Esophagus squamous epithelium (tissue), 5 donors: ENCODE measurements around the gene ADAMTSL3. TPM values are rescaled to one million over a fixed set of nuclear protein-coding genes. Genes with fewer than 3 reads are reported as not detected.

Experiments
- DNase-seq: peaks from one replicate; lab custom pipeline; 2025; lab: John Stamatoyannopoulos, UW
- H3K27ac ChIP-seq, 4 donors: fragments of 200-600 bp; sonication (generic); one replicate each; pipeline ENCODE4 v1.5.1; 2016 to 2019; ENCODE audit warnings: mild to moderate bottlenecking in 1 of 4
- H3K27me3 ChIP-seq, 4 donors: fragments of 200-600 bp; sonication (generic); 1 replicate in 3 of 4; 2 replicates in 1 of 4; pipeline versions ENCODE4 v1.5.1 to v1.6.0; 2017 to 2021; ENCODE audit warnings: antibody characterized with exemption in 1 of 4
- H3K36me3 ChIP-seq, 3 donors: fragments of 200-600 bp; sonication (generic); one replicate each; pipeline ENCODE4 v1.5.1; 2016 to 2019
- H3K4me1 ChIP-seq, 3 donors: fragments of 200-600 bp; sonication (generic); one replicate each; pipeline ENCODE4 v1.5.1; 2017 to 2019
- H3K4me3 ChIP-seq, 4 donors: fragments of 200-600 bp; sonication (generic); 1 replicate in 3 of 4; 2 replicates in 1 of 4; pipeline ENCODE4 v1.5.1; 2016 to 2019; ENCODE audit warnings: mild to moderate bottlenecking in 2 of 4, moderate library complexity in 1 of 4
- H3K9me3 ChIP-seq, 3 donors: fragments of 200-600 bp; sonication (generic); one replicate each; pipeline ENCODE4 v1.5.1; 2016 to 2019
- CTCF ChIP-seq, 6 experiments: fragments of 450-650 bp in 4 of 6; fragments of 200-600 bp in 2 of 6; sonication (generic) in 2 of 6; IDR thresholded peaks; one replicate each; pipeline ENCODE4 v1.5.1; 2016 to 2019; ENCODE audit warnings: antibody characterized with exemption in 6 of 6, mild to moderate bottlenecking in 4 of 6, moderate library complexity in 4 of 6
- POLR2A ChIP-seq, 4 donors: fragments of 450-650 bp; IDR thresholded peaks; one replicate each; pipeline ENCODE4 v1.6.1; 2017; ENCODE audit warnings: antibody characterized with exemption in 4 of 4, mild to moderate bottlenecking in 4 of 4, moderate library complexity in 3 of 4
- WGBS, 2 donors: methylation state at CpG; one replicate each; pipeline ENCODE4 v1.1.5; 2018; 5-methylcytosine and 5-hydroxymethylcytosine counted together
- intact Hi-C: fragments of 100-400 bp; cut with DNase I; formaldehyde crosslinking; loops from one replicate; pipeline ENCODE4 v1.15.0; 2022
- total RNA-seq, 4 donors: library from RNA; depleted of rRNA; stranded (reverse); fragments of >200 nt; gene quantifications; one replicate each; pipeline ENCODE4 v1.1.0, GENCODE V29; 2016
- donor health status: DM: yes; HTN: yes; CAD: no.

The ADAMTSL3 gene
- total RNA-seq, 4 donors from 2014 or later = 0.11 to 3.2 (median 0.79) TPM

GRCh38 chr15:83926116-83926515 lies 272.2 kb downstream of the ADAMTSL3 start:
- intact Hi-C loops = no loop called here
- 20 to 27% methylated on average over 1 of the region's 1 CpG for WGBS, 2 donors
- no peak overlapping the region for H3K27ac ChIP-seq
- H3K27me3 ChIP-seq = no peaks in the 10 kb centered on the region
- H3K4me3 ChIP-seq = no peak overlapping the region
- no peaks in the 10 kb centered on the region for H3K36me3 ChIP-seq
- no peak for DNase-seq
- H3K4me1 ChIP-seq = no peaks in the 10 kb centered on the region
- H3K9me3 ChIP-seq = no peaks in the 10 kb centered on the region
- TF ChIP-seq POLR2A (IDR thresholded peaks at IDR 0.05) = no peak
- no peak for TF ChIP-seq CTCF (IDR thresholded peaks at IDR 0.05)

GRCh38 chr15:83927704-83928391 lies 273.9 kb downstream of the ADAMTSL3 start:
- Histone ChIP-seq H3K4me1 (no peaks in the 10 kb centered on the region), H3K4me3 (no peak overlapping the region), H3K27me3 (no peaks in the 10 kb centered on the region), H3K27ac (no peak overlapping the region), H3K36me3 (no peaks in the 10 kb centered on the region), H3K9me3 (no peaks in the 10 kb centered on the region)
- WGBS, 2 donors = 75 to 79% methylated on average over 2 of the region's 2 CpGs
- intact Hi-C loops = no loop called here
- no peak for TF ChIP-seq CTCF (IDR thresholded peaks at IDR 0.05)
- no peak for TF ChIP-seq POLR2A (IDR thresholded peaks at IDR 0.05)
- no peak for DNase-seq

GRCh38 chr15:83928392-83928734 lies 274.4 kb downstream of the ADAMTSL3 start:
- WGBS, 2 donors = 73 to 76% methylated on average over 1 of the region's 1 CpG
- H3K4me3 ChIP-seq = no peak overlapping the region
- H3K9me3 ChIP-seq = no peaks in the 10 kb centered on the region
- TF ChIP-seq CTCF (IDR thresholded peaks at IDR 0.05) = no peak
- TF ChIP-seq POLR2A (IDR thresholded peaks at IDR 0.05) = no peak
- H3K27me3 ChIP-seq = no peaks in the 10 kb centered on the region
- no peaks in the 10 kb centered on the region for H3K4me1 ChIP-seq
- intact Hi-C loops = no loop called here
- no peaks in the 10 kb centered on the region for H3K36me3 ChIP-seq
- H3K27ac ChIP-seq = no peak overlapping the region
- DNase-seq = no peak

GRCh38 chr15:83928878-83929418 lies 275.0 kb downstream of the ADAMTSL3 start:
- WGBS, 2 donors = 59 to 69% methylated on average over 5 of the region's 5 CpGs

More at GRCh38 chr15:83928878-83929418, 275.0 kb downstream of the ADAMTSL3 start:
- Histone ChIP-seq H3K27ac (no peak overlapping the region), H3K4me1 (no peaks in the 10 kb centered on the region), H3K27me3 (no peaks in the 10 kb centered on the region), H3K36me3 (no peaks in the 10 kb centered on the region), H3K4me3 (no peak overlapping the region), H3K9me3 (peaks cover 0 to 5% (median 0%) of the 10 kb centered on the region in 3 donors)
- intact Hi-C loops = no loop called here
- DNase-seq = no peak
- TF ChIP-seq POLR2A (IDR thresholded peaks at IDR 0.05) (no peak), CTCF (IDR thresholded peaks at IDR 0.05) (no peak)
